Head of caudate nucleus (tissue), 42 donors: ENCODE results near the gene PNCK.
A peak's percentile ranks its signal among the peaks of the same experiment; 100 is the strongest.
"Not testable (repeated sequence)": the region's sequence is repeated elsewhere in the genome, so short reads cannot be mapped to it uniquely, and the experiment has no call there.

Source experiments
- DNase-seq, 42 donors: peaks; one replicate each; pipeline versions ENCODE4 v3.0.0 to v3.0.0-alpha.2; 2020 to 2021; ENCODE audit warnings: mixed read lengths in 7 of 42
- intact Hi-C: fragments of 100-400 bp; cut with DNase I; formaldehyde crosslinking; loops from one replicate; pipeline ENCODE4 v1.15.0; 2022

The PNCK gene

DNA sequence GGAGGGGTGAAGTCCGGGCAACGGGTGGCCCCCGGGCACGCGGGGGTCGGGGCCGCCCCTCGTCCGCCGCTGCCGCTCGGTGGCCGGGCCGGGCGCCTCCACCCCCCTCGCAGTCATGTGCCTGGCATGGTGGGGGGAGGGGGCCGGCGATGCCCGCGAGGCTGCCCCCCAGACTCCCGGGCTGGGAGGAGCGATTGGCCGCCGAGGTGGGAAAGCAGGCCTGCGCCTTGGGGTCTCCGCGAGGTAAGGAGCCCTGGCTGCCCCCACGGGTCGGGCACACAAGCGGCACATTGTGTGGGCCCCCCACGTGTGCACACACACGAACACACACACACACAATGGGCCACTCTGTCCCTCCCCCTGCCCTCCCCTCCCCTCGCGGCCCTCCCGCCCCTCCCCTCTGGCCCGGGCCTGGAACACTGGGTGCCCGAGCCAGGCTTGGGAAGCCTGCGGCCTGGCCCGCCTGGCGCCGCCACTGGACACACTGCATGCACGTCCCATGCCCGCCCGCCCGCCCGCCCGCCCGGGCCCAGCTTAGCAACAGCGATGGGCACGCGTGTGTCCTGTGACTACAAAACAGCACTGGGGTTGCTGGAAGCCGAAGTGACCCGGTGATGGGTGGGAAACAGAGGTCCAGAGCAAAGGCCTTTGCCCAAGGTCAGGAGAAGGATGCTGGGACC lies 15.4 kb upstream of the PNCK start:
- intact Hi-C loops = loop anchor here (2.0 kb wide), 1 partner anchor 76 kb away; the partner anchor contains the start of gene PLXNB3
- peak; percentile 46 to 86 (median 71) for DNase-seq

DNA sequence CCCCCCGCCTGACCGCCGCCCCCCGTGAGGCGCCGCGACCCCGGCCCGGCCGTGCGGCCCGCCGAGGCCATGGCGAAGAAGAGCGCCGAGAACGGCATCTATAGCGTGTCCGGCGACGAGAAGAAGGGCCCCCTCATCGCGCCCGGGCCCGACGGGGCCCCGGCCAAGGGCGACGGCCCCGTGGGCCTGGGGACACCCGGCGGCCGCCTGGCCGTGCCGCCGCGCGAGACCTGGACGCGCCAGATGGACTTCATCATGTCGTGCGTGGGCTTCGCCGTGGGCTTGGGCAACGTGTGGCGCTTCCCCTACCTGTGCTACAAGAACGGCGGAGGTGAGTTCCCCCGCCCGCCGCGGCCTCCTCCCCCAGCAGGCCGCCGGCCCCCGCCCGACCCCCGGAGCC lies 14.9 kb upstream of the PNCK start:
- peak in 1 of 42 donors; percentile 0 for DNase-seq

DNA sequence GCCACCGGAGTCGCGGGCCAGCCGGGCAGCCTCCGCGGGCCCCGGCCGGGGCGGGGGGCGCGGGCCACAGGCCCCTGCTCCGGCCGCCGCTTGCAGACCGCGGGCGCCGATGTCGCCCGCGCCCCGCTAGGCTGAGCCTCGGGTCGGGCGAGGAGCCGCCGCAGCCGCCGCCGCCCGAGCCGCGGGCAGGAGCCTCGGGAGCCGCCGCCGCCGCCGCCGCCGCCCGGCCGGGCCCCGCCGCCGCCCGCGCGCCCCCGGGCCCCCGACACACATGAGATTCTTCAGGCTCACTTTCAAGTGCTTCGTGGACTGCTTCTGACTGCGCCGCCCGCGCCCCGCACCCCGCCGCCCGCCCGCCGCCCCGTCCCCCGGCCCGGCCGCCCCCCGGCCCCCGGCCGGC lies 14.5 kb upstream of the PNCK start:
- DNase-seq = peak in 1 of 42 donors; percentile 2
- intact Hi-C loops = loop anchor here (2.0 kb wide), 1 partner anchor 77 kb away; the partner anchor contains the start of gene PLXNB3

More for the DNA sequence above, 14.9 kb upstream of the PNCK start:
- intact Hi-C loops = loop anchor here (2.0 kb wide), 1 partner anchor 76 kb away; the partner anchor contains the start of gene PLXNB3

DNA sequence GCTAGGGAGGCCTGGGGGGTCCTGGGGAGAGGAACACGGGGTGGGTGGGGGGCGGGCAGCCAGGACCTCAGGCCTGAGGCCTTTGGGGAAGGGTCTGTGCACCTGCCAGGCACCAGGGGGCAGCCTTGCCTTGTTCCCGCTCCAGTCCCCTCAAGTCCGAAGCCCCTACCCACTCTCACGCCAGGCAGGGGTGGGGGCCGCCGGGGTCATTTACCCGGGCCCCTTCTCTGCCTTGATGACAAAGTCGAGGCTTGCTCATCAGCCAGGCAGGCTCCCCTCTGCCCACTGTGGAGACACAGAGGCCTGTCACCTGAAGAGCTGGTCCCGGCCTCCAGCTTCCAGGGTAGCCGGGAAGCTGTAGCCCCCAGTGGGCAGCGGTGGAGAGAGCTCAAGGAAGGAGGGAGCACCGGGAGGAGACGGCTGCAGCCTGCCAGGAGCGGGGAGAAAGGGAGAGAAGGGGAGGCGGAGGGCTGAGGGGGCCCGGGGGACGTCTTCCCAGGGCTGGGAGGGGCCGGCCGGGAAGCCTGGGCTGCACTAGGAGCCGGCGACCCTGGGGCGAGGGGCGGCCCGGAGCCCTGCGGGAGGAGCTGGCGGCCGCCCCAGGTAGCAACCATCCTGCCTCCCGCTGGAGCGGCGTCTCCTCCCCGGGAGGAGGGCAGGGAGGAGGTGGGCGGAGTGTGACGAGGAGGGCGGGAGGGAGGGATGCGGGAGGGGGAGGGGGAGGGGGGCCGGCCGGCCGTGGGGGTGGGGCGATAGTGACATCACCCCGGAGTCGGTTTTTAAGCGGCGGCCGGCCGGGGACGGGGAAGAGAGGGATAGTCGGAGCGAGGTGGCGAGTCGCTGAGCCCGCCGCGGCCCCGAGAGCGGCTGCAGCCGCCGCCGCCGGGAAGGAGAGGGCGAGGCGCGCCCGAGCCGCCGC lies 13.8 kb upstream of the PNCK start, which contains the start of gene SLC6A8:
Gene SLC6A8 (plus strand): TSS at position 806 of the 919 bp plus-strand sequence. CDS start 649 bp downstream, outside the sequence.
- peak; percentile 54 to 92 (median 81) for DNase-seq
- intact Hi-C loops = loop anchor here (2.0 kb wide), 1 partner anchor 77 kb away; the partner anchor contains the start of gene PLXNB3

DNA sequence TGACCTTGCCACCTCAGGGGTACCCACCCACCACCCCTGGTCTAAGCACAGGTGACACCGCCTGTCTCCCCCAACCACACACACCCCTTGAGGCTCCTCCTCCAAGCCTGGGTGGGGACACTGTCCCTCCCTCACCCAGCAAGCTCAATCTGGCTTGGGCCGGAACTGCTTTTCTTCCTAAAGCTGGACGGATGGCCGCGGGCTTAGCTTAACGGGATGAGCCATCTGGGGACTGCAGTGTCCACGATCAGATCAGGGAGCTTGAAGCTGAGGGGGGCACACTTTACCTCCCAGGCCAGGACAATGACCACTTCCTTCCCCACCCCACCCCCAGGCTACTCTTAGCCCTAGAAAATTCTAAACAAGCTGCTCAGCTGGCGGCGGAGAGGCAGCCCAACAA lies 13.1 kb upstream of the PNCK start:
- peak in 1 of 42 donors; percentile 1 for DNase-seq

DNA sequence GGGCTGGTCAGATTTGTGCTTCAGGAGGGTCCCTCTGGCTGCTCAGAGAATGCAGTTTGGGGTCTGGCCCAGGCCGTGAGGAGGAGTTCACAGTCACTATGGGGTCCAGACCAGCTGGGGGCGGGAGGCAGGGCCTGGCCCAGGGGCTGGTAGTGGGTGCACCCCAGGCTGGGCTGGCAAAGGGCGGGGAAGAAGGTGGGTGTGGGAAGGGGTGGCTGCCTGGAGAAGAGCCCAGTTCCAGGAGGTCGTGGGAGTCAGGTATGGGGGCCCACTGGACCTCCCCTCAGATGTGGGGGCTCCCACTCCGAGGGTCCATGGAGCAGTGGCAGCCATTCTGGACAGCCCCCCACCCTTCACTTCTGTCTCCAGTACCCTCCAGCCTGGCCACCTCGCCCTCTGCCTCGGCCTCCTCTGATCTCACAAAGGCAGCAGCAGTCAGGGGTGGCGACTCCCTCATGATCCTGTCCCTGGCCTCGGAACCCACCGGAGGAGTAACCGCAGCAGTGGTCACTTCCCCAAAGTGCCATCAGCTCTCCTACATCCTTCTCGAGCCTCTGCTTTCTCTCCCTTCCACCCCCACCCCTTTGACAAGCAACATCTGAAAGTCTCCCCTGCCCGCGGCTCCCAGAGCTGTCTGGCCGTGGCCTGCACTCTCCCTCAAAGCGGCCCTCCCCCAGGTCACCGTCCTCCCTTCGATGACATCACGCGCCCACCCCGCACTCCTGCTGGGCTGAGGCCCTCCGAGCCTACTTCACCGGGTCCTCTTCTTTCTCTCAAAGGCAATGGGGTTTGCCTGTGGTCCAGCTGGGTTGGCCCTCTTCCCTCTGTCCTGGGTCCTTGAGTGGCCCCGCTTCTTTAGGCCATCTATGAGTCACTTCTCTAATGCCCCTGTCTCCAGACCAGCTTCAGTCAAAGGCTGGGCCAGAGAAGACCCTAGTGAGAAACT lies 12.4 kb upstream of the PNCK start:
- intact Hi-C loops = no loop called here
- DNase-seq = peak in 2 of 42 donors; percentile 1 to 5

More for the DNA sequence above, 13.1 kb upstream of the PNCK start:
- intact Hi-C loops = no loop called here

DNA sequence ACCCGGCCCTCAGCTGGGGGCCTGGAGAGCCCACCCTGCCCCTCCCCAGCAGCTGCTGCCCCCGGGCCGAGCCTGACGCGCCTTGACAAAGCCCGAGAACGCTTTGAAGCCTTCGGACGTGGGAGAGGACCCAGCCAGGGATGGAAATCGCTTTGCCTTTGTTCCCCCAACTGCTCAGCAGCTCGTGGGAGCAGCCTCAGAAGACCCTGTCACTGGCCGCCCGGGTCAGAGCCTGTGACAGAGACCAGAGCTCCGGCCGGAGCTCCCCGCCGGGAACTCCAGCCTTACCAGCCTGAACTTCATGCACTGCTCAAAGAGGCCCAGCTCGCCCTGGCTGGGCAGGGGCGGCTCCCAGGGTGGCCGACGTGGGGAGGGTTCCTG lies 11.5 kb upstream of the PNCK start:
- peak in 4 of 42 donors; percentile 1 to 20 (median 8) for DNase-seq
- intact Hi-C loops = no loop called here

DNA sequence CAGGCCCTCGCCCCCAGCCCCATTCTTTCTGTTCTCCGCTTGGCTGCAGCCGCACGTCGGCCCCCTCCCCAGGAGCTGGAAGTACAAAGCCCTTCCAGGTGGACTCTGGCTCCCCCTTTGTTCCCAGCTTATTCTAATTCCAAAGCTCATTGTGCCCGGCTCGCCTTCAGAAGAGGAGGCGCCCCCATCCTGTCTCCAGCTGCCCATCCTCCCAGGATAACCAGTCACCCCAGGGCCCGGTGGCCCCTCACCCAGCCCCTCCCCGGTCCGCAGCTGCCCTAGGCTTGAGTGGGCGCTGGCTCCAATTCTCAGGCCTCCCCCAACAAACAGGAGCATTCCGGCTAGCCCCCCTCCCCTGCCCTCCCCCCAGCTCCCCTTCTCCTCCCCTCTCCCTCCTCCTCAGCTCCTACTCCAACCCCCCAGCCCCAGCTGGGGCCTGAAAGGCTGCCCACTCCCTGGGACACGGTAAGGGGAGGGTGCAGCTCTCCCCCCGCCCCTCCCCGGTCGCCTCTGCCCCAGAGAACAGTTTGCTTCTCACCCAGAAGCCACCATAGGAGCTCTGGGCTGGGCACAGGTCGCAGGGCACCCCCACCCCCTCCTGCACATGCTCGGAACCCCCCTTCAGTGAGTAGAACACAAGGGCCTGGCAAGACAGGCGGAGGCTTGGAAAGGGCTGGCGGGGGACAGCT lies 11.0 kb upstream of the PNCK start:
- intact Hi-C loops = no loop called here
- peak in 10 of 42 donors; percentile 1 to 23 (median 7) for DNase-seq

DNA sequence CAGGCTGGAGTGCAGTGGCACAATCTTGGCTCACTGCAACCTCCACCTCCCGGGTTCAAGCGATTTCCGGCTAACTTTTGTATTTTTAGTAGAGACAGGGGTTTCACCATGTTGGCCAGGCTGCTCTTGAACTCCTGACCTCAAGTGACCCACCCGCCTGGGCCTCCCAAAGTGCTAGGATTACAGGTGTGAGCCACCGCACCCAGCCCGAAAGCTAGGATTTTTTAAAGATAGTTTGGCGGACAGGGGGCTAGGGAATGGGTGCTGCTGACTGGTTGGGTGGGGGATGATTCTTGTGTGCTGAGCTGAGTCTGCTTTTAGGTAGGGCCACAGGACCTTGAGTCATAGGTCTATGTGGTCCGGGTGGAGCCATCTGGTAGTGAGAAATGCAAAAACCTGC lies 9.9 kb upstream of the PNCK start:
- intact Hi-C loops = not testable (repeated sequence)
- DNase-seq = peak in 3 of 42 donors; percentile 1 to 10 (median 5)

DNA sequence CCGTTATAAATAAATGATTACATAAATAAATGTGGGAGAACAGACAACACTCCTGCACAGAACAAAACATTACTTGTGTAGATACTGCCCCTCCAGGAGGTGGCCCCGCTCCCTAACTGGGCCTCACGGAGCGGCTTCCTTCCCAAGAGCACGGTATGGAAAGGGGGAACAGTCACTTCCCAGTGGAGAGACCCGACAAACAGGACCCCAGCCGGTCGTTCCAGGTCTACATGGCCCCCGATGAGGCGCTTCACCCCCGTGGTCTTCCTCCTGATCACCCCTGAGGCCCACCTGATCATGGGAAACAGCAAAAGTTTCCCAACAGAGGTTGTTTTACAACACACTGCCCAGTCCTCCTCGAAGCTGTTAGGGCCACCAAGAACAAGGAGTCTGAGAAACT lies 7.6 kb upstream of the PNCK start:
- intact Hi-C loops = no loop called here
- peak in 9 of 42 donors; percentile 1 to 28 (median 12) for DNase-seq

DNA sequence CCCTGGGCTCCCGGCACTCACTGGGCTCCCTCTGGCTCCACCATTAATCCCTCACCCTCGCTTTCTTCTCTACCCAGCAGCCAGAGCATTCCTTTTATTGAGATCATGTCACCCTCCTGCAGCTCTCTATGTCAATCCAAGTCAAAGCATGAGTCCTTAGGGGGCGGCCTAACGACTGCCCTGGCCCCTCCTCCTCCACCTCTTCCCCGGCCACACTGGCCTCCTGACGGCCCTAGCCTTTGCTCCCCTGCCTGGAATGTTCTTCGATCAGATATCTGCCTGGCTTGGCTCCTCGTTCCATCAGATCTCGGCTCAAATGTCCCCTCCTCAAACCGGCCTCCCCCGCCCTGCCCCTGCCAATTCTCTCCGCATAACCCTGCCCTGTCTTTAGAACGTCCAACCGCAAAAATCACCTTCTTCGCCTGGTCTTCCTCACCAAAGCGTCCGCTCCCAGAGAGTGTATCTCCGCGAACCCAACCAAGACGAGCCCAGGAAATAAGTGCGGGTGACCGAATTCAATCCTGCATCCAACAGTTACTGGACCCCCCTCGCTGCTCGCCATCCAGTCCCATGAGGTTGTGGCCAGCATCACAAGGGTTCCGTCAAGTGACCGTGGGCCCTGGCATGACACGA lies 722 bp upstream of the PNCK start:
- peak in 5 of 42 donors; percentile 14 to 28 (median 23) for DNase-seq
- intact Hi-C loops = no loop called here

DNA sequence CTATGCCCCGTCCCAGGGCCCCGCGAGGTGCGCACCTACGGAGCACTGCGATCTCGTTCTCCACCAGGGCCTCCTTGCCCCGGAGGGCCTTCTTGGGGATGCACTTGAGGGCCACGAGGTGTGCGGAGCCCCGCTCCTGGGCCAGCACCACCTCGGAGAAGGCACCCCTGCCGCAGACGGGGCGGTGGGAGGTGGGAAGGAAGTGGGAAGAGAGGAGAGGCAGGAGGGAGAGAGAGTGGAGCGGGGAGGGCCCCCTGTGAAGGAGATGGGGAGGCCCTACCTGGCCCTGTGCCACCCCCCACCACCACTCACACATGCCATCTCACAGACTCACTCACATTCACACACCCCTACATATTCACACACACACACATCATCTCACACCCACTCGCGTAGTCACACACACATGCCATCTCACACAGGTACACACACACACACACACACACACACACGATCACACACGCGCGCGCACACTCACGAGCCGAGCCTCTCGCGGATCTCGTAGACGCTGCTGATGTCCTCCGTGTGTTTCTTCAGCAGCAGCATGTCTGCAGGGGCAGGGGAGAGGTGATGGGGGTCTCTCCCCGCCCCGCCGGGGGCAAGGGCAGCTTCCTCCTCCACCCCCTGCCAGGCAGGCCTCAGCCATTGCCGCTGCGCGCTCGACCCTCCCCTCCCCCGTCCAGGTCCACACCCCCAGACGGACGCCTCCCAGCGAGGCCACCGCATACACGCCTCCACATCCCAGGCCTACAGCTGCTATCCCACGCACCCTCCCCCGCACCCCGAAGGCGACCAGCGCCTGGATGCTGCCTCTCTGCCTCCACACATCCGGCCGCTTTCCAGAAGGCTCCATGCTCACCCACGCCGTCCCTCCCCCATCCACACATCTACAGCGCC lies 834 bp downstream of the PNCK start:
- intact Hi-C loops = no loop called here
- DNase-seq = peak in 14 of 42 donors; percentile 7 to 43 (median 30)

DNA sequence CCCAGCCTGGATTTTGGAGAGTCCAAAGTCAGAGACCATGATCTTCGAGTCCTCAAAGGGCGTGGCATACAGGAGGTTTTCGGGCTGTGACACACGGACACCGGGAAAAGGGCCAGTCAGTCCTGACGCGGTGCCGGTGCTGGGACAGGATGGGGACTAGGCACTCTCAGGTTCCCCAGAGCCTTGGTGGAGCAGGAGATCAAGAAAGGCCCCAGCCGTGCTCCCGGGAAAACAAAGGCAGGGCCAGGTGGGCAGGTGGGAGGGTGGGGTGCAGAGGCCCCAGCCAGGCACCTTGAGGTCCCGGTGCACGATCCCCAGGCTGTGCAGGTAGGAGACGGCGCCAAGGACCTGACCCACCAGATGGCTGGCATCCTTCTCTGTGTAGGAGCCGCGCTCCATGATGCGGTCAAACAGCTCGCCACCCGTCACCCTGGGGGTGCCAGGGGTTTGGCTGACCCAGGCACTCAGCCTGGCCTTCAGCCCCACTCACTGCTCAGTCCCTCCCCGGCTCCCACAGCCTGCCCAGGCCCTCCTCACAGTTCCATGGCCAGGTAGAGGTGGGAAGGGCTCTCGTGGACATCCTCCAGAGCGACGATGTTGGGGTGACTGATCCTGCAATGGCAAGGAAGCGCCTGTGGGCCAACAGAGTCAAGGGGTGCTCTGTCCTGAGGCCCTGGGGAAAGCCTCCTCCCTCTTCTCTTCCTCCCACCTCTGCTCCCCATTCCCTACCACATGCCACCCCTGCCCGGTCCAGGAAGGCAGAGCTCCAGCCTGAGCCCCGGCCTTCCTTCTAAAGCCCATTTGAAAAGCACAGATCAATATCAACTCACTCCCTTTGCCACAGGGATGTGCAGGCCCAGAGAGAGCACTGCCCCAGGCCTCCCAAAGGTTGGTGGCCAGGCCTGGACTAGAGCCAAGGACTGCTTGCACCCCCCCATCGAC lies 1.8 kb downstream of the PNCK start:
- DNase-seq = peak in 6 of 42 donors; percentile 10 to 27 (median 22)
- intact Hi-C loops = no loop called here

DNA sequence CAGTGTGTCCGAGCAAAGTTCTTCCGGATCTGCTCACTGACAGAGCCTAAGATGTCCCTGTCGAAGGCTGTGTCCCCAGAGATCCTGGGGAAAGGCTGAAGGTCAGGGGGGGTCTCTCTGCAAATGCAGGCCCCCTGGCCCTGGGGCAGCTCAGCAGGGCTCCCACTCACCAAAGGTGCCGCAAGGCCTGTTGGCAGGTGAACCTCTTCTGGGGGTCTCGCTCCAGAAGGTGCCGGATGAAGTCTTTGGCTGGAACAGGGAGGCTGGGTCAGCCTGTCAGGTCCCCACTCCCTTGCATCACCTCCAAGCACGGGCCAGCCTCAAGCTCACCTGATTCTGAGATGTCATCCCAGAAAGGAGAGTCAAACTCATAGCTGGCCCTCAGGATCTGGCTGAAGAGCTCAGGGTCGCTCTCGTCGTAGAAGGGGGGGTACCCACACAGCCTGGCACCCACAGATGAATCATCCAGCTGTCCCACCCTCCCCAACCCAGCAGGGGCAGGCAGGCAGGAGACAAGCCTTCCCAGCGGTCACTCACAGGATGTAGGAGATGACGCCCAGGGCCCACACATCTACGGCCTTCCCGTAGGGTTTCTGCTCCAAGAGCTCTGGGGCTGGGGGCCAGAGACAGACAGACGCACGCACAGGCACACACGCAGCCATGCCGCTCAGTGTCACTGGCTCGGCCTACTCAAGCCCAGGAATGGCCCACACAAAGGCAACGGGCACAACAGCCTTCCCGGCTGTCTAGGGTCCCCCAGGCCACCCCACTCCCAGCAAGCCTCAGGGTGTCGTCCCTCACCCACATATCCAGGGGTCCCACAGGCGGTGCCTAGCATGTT lies 2.6 kb downstream of the PNCK start:
- DNase-seq = peak in 7 of 42 donors; percentile 11 to 28 (median 19)
- intact Hi-C loops = no loop called here
